Trophoblast cell (in vitro differentiated cells and primary cell): Measurements from ENCODE around the gene CYP2E1.
"Not testable (repeated sequence)": the region's sequence is repeated elsewhere in the genome, so short reads cannot be mapped to it uniquely, and the experiment has no call there.

ENCODE experiments used
- DNase-seq, 2 donors: peaks; one replicate each; pipeline ENCODE4 v3.0.0-alpha.2; 2016
- H2AFZ ChIP-seq: 2 replicates; pipeline ENCODE4 v1.6.1; 2013; ENCODE audit warnings: low read length, moderate library complexity, mild to moderate bottlenecking; ENCODE audit not compliant: insufficient read depth, poor library complexity
- H2AK5ac ChIP-seq: 2 replicates; pipeline ENCODE4 v1.6.1; 2013; ENCODE audit warnings: mild to moderate bottlenecking, low read length
- H2BK120ac ChIP-seq: 2 replicates; pipeline ENCODE4 v1.6.1; 2013; ENCODE audit warnings: low read length, mild to moderate bottlenecking, moderate library complexity; ENCODE audit not compliant: insufficient read depth, poor library complexity
- H2BK12ac ChIP-seq: 2 replicates; pipeline ENCODE4 v1.6.1; 2013; ENCODE audit warnings: mild to moderate bottlenecking, low read length, moderate library complexity
- H2BK5ac ChIP-seq: 2 replicates; pipeline ENCODE4 v1.6.1; 2013; ENCODE audit warnings: low read length, low read depth, moderate library complexity, mild to moderate bottlenecking; ENCODE audit not compliant: poor library complexity
- H3K14ac ChIP-seq: 2 replicates; pipeline ENCODE4 v1.6.1; 2013; ENCODE audit warnings: mild to moderate bottlenecking, low read length
- H3K18ac ChIP-seq: 2 replicates; pipeline ENCODE4 v1.6.1; 2013; ENCODE audit warnings: mild to moderate bottlenecking, low read length
- H3K23ac ChIP-seq: 2 replicates; pipeline ENCODE4 v1.6.1; 2013; ENCODE audit warnings: low read length
- H3K27ac ChIP-seq: 2 replicates; pipeline ENCODE4 v1.5.1; 2013; ENCODE audit warnings: low read depth, mild to moderate bottlenecking, inconsistent platforms, low read length, moderate library complexity
- H3K27me3 ChIP-seq: 2 replicates; pipeline ENCODE4 v1.6.1; 2013; ENCODE audit warnings: inconsistent platforms, mild to moderate bottlenecking, low read length, moderate library complexity; ENCODE audit not compliant: insufficient read depth
- H3K36me3 ChIP-seq, 2 experiments: 1 replicate in 1 of 2; 2 replicates in 1 of 2; pipeline ENCODE4 v1.6.1; 2013; ENCODE audit warnings: low read length in 2 of 2, mild to moderate bottlenecking in 2 of 2, moderate library complexity in 1 of 2; ENCODE audit not compliant: insufficient read depth in 2 of 2, control insufficient read depth in 1 of 2
- H3K4ac ChIP-seq: 2 replicates; pipeline ENCODE4 v1.6.1; 2013; ENCODE audit warnings: low read depth, mild to moderate bottlenecking, low read length, moderate library complexity
- H3K4me1 ChIP-seq, 2 experiments: 1 replicate in 1 of 2; 2 replicates in 1 of 2; pipeline ENCODE4 v1.6.1; 2013; ENCODE audit warnings: low read length in 2 of 2, mild to moderate bottlenecking in 2 of 2, moderate library complexity in 1 of 2; ENCODE audit not compliant: insufficient read depth in 2 of 2, control insufficient read depth in 1 of 2
- H3K4me2 ChIP-seq: 2 replicates; pipeline ENCODE4 v1.6.1; 2013; ENCODE audit warnings: inconsistent platforms, mild to moderate bottlenecking, low read length, moderate library complexity
- H3K4me3 ChIP-seq: 2 replicates; pipeline ENCODE4 v1.5.1; 2013; ENCODE audit warnings: mild to moderate bottlenecking, low read depth, low read length, inconsistent platforms
- H3K79me1 ChIP-seq: one replicate; pipeline ENCODE4 v1.6.1; 2013; ENCODE audit warnings: low read length
- H3K79me2 ChIP-seq: 2 replicates; pipeline ENCODE4 v1.6.1; 2013; ENCODE audit warnings: low read length, mild to moderate bottlenecking; ENCODE audit not compliant: control insufficient read depth, insufficient read depth, poor library complexity
- H3K9ac ChIP-seq: 2 replicates; pipeline ENCODE4 v1.6.1; 2013; ENCODE audit warnings: mild to moderate bottlenecking, low read length
- H3K9me3 ChIP-seq: 2 replicates; pipeline ENCODE4 v1.6.1; 2013; ENCODE audit warnings: low read depth, mild to moderate bottlenecking, control low read depth, inconsistent platforms, low read length; ENCODE audit not compliant: insufficient read depth
- H4K12ac ChIP-seq: 2 replicates; pipeline ENCODE4 v1.6.1; 2013; ENCODE audit warnings: low read depth, mild to moderate bottlenecking, low read length, moderate library complexity
- H4K8ac ChIP-seq: 2 replicates; pipeline ENCODE4 v1.6.1; 2013; ENCODE audit warnings: low read depth, mild to moderate bottlenecking, low read length, moderate library complexity
- H4K91ac ChIP-seq: one replicate; pipeline ENCODE4 v1.6.1; 2013; ENCODE audit warnings: low read depth, mild to moderate bottlenecking, low read length, moderate library complexity
- WGBS: extraction: QIAGEN DNeasy Blood & Tissue Kit; methylation state at CpG from one replicate; pipeline ENCODE4 v1.1.7; 2013; ENCODE audit warnings: missing lambda C conversion rate; ENCODE audit not compliant: insufficient read length, insufficient coverage; ENCODE audit errors: extremely low coverage; 5-methylcytosine and 5-hydroxymethylcytosine counted together

CYP2E1 gene

GRCh38 chr10:133487085-133487484 is 40.1 kb upstream of the CYP2E1 start:
- Histone ChIP-seq H2BK5ac (no peak overlapping the region), H3K4me3 (no peak overlapping the region), H3K14ac (no peak overlapping the region), H2BK12ac (no peak overlapping the region), H3K36me3 (no peaks in the 10 kb centered on the region), H4K91ac (no peak overlapping the region), H2AFZ (no peak overlapping the region), H3K4me1 (no peaks in the 10 kb centered on the region), H3K79me1 (no peaks in the 10 kb centered on the region), H3K18ac (no peak overlapping the region), H3K4me2 (no peak overlapping the region), H3K23ac (no peak overlapping the region), H3K27ac (no peak overlapping the region), H3K9ac (no peak overlapping the region), H2BK120ac (no peak overlapping the region), H3K4ac (no peak overlapping the region), H3K27me3 (no peaks in the 10 kb centered on the region), H4K12ac (no peak overlapping the region), H4K8ac (no peak overlapping the region), H2AK5ac (no peak overlapping the region), H3K9me3 (peaks cover 17% of the 10 kb centered on the region), H3K79me2 (no peaks in the 10 kb centered on the region)
- DNase-seq: no peak

GRCh38 chr10:133488354-133488753 is 38.8 kb upstream of the CYP2E1 start:
- no peaks in the 10 kb centered on the region for H3K79me1 ChIP-seq
- H2BK12ac ChIP-seq: no peak overlapping the region
- no peak overlapping the region for H3K4me2 ChIP-seq
- H3K4me3 ChIP-seq: no peak overlapping the region
- no peaks in the 10 kb centered on the region for H3K27me3 ChIP-seq
- H3K27ac ChIP-seq: no peak overlapping the region
- H2AFZ ChIP-seq: no peak overlapping the region
- H3K14ac ChIP-seq: no peak overlapping the region
- H4K91ac ChIP-seq: no peak overlapping the region
- no peak overlapping the region for H2AK5ac ChIP-seq
- no peaks in the 10 kb centered on the region for H3K4me1 ChIP-seq
- no peak overlapping the region for H4K8ac ChIP-seq
- no peak overlapping the region for H3K9ac ChIP-seq
- no peak for DNase-seq
- H3K9me3 ChIP-seq: peaks cover 17% of the 10 kb centered on the region
- no peak overlapping the region for H2BK120ac ChIP-seq
- no peaks in the 10 kb centered on the region for H3K79me2 ChIP-seq
- no peaks in the 10 kb centered on the region for H3K36me3 ChIP-seq
- no peak overlapping the region for H3K18ac ChIP-seq
- H2BK5ac ChIP-seq: no peak overlapping the region
- H3K4ac ChIP-seq: no peak overlapping the region
- H4K12ac ChIP-seq: no peak overlapping the region
- no peak overlapping the region for H3K23ac ChIP-seq

- Histone ChIP-seq H2AFZ (no peak overlapping the region), H3K27ac (no peak overlapping the region), H4K8ac (no peak overlapping the region), H3K9ac (no peak overlapping the region), H3K79me1 (no peaks in the 10 kb centered on the region), H3K18ac (no peak overlapping the region), H4K91ac (no peak overlapping the region), H3K4ac (no peak overlapping the region), H3K4me2 (no peak overlapping the region), H2BK12ac (no peak overlapping the region), H3K27me3 (no peaks in the 10 kb centered on the region), H2BK120ac (no peak overlapping the region), H2AK5ac (no peak overlapping the region), H3K14ac (no peak overlapping the region), H3K4me1 (no peaks in the 10 kb centered on the region), H3K36me3 (no peaks in the 10 kb centered on the region), H3K79me2 (no peaks in the 10 kb centered on the region), H3K9me3 (peaks cover 24% of the 10 kb centered on the region), H2BK5ac (no peak overlapping the region), H3K23ac (no peak overlapping the region), H3K4me3 (no peak overlapping the region), H4K12ac (no peak overlapping the region)
- DNase-seq: no peak
- no CpG with 5 or more reads among the region's 2 CpGs for WGBS
These were observed 37.2 kb upstream of the CYP2E1 start for GRCh38 chr10:133489816-133490588.

GRCh38 chr10:133493562-133493961 is 33.6 kb upstream of the CYP2E1 start:
- not testable (repeated sequence) for H3K23ac ChIP-seq, H4K12ac ChIP-seq, H3K4ac ChIP-seq, H2BK120ac ChIP-seq, H3K27ac ChIP-seq, H2BK5ac ChIP-seq, H3K18ac ChIP-seq, H3K36me3 ChIP-seq, DNase-seq, H4K91ac ChIP-seq, H2AFZ ChIP-seq, H3K9ac ChIP-seq, H3K14ac ChIP-seq, H3K4me2 ChIP-seq, H3K4me1 ChIP-seq, H4K8ac ChIP-seq, H3K79me1 ChIP-seq, H3K4me3 ChIP-seq, H2AK5ac ChIP-seq, H3K27me3 ChIP-seq, H2BK12ac ChIP-seq, H3K79me2 ChIP-seq
- peaks cover 29% of the 10 kb centered on the region for H3K9me3 ChIP-seq
- WGBS: no CpG with 5 or more reads among the region's 4 CpGs
